ENCODE measurements around the gene NAPB.

Gene NAPB

DNA sequence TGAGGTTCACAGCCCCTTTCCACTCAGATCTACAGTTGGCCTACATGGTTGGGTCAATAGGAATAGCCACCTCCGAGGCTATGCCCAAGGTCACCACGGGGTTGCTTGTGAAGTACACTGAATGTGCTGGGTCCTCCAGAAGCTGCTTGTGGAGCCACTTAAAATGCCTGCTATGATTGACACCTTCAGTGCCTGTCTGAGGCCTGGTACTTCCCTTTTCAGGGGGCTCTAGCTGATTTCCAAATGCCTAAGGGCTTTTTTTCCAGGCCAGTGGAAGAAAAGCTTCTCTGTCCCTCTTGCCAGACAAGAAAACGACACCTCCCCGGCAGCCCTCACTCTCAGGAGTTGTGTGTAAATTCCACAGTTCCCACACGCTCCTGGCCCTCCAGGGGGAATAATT lies 77.0 kb downstream of the NAPB start:
- no peak for DNase-seq (ENCODE audit: low read depth)

DNA sequence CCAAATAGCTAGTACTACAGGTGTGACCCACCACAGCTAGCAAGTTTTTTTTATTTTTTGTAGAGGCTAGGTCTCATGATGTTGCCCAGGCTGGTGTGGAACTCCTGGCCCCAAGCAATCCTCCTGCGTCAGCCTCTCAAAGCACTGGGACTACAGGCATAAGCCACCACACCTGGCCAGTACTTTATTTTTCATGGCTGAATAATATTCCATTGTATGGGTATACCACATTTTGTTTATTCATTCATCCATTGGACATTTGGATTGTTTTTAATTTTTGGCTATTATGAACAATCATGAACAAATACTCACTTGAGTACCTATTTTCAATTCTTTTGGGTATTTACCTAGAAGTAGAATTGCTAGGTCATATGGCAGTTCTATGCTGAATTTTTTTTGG lies 77.7 kb downstream of the NAPB start:
- no peak for DNase-seq (ENCODE audit: low read depth)

DNA sequence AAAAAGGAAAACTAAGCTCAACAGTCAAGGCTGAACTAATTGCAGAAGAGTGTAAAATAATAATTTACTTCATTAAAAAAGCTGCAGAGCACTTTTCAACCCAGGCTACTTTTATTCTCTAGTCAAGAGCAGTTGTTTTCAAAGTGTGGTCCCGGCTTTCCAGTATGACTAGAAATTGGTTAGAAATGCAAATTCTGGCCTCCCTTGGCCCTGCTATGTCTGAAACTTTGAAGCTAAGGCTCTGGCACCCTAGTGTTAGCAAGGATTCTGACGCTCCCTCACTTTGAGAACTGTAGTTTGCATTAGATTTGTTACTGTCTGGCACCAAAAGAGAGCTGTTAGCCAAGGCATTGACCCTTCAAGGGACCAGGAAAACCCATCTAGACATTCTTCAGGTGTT lies 80.2 kb downstream of the NAPB start:
- DNase-seq (ENCODE audit: low read depth), result no peak

DNA sequence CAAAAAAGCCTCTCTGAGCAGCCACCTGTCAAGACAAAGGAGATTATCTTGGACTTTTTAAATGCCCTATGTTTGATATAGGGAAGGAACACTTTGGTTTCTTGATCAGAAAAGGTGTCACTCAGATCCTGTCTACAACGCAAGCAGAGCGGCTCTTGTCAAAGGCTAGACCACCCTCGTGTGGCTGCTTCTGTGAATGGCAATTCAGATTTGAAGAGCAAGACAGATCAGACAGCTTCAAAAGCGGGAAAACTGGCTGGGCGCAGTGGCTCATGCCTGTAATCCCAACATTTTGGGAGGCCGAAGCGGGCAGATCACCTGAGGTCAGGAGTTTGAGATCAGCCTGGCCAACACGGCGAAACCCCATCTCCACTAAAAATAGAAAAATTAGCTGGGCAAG lies 80.8 kb downstream of the NAPB start:
- DNase-seq (ENCODE audit: low read depth), result no peak

DNA sequence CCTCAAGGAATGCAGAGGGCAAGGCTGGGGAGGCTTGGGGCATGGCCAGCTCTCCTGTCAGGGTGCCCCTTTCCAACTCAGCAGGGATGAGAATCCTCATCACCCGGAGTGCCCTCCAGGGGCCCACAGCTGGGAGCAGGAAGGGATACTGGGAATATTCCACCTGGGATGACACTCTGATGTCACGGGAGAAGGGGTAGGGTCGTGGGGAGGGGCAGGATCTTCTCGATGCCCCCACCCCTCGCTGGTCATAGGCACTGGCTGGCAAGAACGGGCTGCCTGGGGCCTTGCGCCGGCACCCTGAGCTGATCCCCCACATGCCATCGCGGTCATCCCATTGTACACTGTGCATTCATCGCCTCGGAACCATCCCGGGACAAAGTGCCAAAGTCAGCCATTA lies 81.3 kb downstream of the NAPB start:
- no peak for DNase-seq (ENCODE audit: low read depth)

DNA sequence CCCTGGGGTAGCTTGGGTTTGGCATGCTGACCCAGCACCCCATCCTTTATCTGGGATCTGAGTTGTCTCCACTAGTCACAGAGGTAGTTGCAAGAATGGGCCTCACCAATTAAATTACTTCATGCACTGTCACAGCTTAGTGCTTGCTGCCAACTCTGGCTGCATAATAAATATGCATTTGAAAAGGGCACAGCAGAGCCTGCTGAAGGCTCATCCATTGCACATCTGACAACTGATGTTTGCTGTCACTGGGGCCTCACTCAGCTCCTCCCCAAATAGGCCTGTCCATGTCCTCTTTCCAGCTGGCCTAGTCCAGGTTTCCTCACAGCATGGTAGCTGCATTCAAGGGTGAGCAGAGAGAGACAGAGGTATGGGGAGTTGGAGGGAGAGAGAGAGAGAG lies 84.0 kb downstream of the NAPB start:
- DNase-seq (ENCODE audit: low read depth), result no peak

DNA sequence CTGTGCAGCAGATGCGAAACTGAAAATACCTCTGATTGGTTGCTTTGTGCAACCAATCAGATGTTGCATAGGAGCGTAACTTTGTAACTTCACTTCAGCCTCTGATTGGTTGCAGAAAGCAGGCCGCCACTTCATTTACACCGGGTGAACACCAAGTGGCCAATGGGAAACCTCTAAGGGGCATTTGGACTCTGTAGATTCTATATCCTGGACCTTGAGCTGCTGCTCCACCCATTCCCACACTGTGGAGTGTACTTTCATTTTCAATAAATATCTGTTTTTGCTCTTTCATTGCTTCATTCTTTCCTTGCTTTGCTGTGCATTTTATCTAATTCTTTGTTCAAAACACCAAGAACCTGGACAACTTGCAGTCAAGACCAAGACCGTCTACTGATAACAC lies 84.8 kb downstream of the NAPB start:
- no peak for DNase-seq (ENCODE audit: low read depth)

DNA sequence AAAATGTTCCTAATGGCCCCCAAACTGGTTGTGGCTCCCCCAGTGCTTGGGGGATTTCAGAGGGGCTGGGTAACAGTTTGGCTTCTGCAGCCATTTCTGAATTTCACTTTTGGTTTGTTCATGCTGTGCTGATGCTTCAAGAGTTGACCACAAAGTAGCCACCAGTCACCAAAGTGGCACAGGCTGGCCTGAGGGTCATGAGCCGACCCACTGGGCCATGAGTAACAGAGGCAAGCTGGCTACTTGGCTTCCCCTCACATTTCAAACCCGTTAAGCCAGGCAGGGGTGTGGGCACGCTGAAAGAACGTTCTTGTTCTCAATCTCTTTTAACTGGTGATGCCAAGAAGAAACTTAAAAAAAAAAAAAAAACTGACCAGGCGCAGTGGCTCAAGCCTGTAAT lies 85.8 kb downstream of the NAPB start:
- no peak for DNase-seq (ENCODE audit: low read depth)

DNA sequence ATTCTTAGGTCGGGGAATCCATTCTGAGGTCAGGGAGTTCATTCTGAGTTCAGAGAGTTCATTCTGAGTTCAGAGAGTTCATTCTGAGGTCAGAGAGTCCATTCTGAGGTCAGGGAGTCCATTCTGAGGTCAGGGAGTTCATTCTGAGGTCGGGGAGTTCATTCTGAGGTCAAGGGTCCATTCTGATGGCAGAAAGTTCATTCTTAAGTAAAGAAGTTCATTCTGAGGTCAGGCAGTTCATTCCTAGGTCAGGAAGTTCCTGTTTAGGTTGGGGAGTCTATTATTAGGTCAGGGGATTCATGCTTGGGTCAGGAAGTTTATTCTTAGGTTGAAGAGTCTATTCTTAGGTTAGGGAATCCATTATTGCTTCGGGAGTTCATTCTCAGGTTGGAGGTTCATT lies 87.2 kb downstream of the NAPB start:
- no peak for DNase-seq (ENCODE audit: low read depth)

DNA sequence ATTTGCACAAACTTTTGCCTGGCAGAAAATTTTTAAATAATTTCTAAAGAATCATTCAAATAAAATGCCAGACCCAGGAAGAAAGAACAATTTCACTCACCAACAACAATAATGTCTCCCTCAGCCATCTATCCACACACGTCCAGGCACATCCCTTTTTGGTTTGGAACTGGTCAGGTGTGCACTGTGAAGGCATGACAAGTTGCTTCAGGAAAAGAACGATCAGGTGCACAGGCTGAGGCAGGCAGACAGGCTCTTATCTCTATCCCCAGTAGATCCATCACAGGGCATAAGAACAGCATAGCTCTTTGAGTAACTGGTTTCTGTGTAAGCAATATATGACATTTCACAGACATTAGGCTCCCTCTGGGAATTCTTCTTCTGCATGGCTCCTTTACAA lies 88.8 kb downstream of the NAPB start:
- DNase-seq (ENCODE audit: low read depth), result no peak

DNA sequence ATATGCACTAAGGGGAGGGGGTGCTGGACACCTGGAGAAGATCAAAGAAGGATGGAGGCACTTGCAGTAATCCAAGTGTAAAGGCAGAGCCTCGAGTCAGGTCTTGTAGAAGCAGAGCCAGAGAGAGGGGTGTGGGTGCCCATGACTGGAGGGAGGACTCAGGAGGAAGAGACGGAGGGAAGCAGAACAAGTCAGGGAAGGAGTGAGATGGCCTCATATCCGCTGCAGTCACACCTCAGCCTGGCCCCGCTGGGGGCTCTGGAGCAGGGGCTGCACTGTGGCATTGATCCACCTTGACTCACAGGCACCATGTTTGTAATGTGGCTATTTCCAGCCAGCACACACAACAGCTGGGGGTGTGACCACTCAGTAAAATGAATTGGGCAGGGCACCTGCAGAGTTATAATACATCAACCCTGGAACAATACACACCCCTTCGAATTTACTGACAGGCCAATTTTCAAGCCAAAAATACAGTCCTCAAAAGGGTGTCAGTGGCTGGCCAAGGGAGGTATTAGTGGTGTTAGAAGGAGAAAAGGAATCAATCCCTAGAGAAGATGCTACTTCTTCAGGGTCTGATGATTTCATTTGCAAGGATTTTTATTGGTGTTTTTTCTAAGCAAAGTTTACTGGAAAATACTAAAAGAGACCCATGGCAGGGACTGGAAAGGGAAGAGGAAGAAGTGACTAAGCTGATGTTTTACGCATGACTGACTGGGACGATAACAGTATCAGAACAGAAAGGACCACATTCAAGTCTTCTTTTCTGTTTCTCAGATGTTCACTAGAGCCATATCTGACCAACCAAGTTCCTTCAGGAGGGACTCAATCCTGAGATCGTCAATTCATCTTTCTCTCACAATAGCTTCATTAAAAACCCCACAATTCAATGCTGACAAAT lies 89.6 kb downstream of the NAPB start:
- no peak for DNase-seq (ENCODE audit: low read depth)

DNA sequence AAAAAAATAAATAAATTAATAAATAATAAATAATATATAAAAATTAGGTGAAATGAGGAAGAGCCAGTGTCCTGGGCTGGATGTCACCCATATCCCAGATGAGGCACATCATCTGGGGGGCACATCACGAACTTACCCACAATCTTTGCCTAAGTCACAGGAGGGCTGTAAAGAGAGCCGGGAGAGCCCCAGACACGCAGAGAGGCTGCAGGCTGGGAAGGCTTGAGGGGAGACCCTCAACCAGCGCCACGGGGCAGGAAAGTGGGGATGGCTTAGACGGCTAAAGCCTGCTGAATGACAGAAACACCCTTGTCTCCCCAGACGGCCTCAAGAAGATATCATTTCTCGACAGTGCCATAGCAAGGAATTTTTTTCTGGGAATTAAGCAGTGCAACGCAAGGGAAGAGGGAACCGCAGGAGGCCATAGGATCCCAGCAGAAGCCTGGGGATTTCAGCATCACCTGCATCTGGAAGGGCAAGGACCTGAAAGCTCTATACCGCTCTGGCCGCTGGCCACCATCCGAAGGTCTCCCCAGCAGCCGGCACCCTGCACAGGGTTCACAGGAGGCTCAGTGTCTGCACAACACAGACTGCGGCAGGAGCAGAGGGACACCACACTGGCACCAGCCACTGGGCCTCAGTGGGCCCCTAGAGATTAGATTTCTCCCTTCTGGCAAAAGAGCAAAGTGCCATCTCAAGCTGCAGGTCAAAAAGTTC lies 93.5 kb downstream of the NAPB start:
- DNase-seq (ENCODE audit: low read depth), result no peak

DNA sequence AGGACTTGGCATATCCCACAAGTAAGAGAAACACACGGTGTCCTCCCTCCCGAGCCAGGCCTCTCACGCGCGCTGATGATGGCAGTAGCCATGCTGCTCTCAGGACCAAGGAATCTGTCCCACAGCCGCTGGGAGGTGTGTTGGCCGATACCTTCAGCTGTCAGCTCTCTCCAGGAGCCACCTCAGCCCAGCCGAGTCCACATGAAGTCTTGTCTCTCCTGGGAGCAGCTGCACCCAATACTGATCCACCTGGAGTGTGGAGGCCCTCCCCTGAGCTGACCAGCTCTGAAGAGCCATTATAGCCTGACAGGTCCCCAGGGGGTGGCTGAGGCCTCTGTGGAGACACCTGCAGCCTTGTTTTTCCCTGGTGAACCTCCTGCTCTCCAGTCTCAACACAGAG lies 94.5 kb downstream of the NAPB start:
- no peak for DNase-seq (ENCODE audit: low read depth)

DNA sequence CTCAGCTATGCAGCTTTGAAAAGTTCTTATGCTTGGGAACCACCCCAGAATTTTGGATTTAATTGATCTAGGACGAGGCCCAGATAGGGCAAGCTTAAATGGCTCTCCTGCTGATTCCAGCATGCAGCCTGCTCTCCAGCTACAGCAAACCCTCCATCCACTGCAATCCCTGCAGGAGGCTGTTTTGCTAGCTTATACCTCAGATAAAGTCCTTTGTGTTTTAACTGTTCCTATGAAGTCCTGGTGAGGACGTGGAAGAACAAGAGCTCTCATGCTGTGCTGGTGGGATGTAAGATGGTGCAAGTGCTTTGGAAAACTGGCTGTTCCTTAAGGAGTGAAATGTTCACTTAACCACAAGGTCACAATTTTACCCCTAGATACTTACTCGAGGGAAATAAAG lies 96.2 kb downstream of the NAPB start:
- no peak for DNase-seq (ENCODE audit: low read depth)

All from GM04504 (cell line).